GM12864 (cell line): ENCODE data around the gene CUL4A.

Source experiments
- DNase-seq: peaks from one replicate; pipeline ENCODE4 v3.0.0-alpha.2; 2011; ENCODE audit warnings: low read depth
- H3K4me3 ChIP-seq: 2 replicates; pipeline ENCODE4 v1.5.1; 2011; ENCODE audit warnings: mild to moderate bottlenecking, low read depth, low read length, control low read depth
- CTCF ChIP-seq: IDR thresholded peaks from 2 replicates; pipeline ENCODE4 v1.5.1; 2011; ENCODE audit warnings: low read depth, mild to moderate bottlenecking, moderate library complexity, low read length, control low read depth, inconsistent platforms; ENCODE audit errors: missing control alignments

The CUL4A gene

GRCh38 chr13:113187263-113187669, 22.1 kb upstream of the CUL4A start:
- H3K4me3 ChIP-seq: no peak overlapping the region
- no peak for DNase-seq
- no peak for TF ChIP-seq CTCF

- no peak overlapping the region for H3K4me3 ChIP-seq
- no peak for TF ChIP-seq CTCF
- no peak for DNase-seq
Measured at GRCh38 chr13:113187883-113188665, 21.3 kb upstream of the CUL4A start.

GRCh38 chr13:113190181-113190580, 19.2 kb upstream of the CUL4A start:
- no peak for DNase-seq
- H3K4me3 ChIP-seq: no peak overlapping the region
- TF ChIP-seq CTCF: no peak

- DNase-seq: no peak
- no peak for TF ChIP-seq CTCF
- H3K4me3 ChIP-seq: no peak overlapping the region
Measured at GRCh38 chr13:113192279-113192678, 17.1 kb upstream of the CUL4A start.

GRCh38 chr13:113192902-113193301, 16.5 kb upstream of the CUL4A start:
- no peak overlapping the region for H3K4me3 ChIP-seq
- TF ChIP-seq CTCF: no peak
- no peak for DNase-seq

- no peak for DNase-seq
- TF ChIP-seq CTCF: no peak
- no peak overlapping the region for H3K4me3 ChIP-seq
Measured at GRCh38 chr13:113195360-113195759, 14.1 kb upstream of the CUL4A start.
